SK-N-SH treated with all-trans-retinoic acid at 6 μM for 48 hours (cell line): Measurements from ENCODE around the gene IPPK.

Source experiments
- ATAC-seq: fragments of 200-7000 bp; cut with Tn5 transposase; 3 replicates; pipeline ENCODE4 v1.9.1; 2020; ENCODE audit warnings: mild to moderate bottlenecking, moderate library complexity
- ARNTL ChIP-seq: fragments of 450-650 bp; formaldehyde crosslinking; IDR thresholded peaks from 2 replicates; pipeline ENCODE4 v1.5.0; 2020; ENCODE audit warnings: low read depth, mild to moderate bottlenecking, moderate library complexity, borderline replicate concordance
- BACH2 ChIP-seq: fragments of 250-450 bp; sonication (Bioruptor Pico); IDR thresholded peaks from 2 replicates; pipeline ENCODE4 v1.9.0; 2021; ENCODE audit warnings: mild to moderate bottlenecking, borderline replicate concordance
- CSDC2 ChIP-seq: fragments of 250-450 bp; sonication (Bioruptor Pico); IDR thresholded peaks from 2 replicates; pipeline ENCODE4 v1.5.0; 2020; ENCODE audit warnings: mild to moderate bottlenecking, moderate library complexity
- ESRRG ChIP-seq: fragments of 250-450 bp; sonication (Bioruptor Pico); IDR thresholded peaks from 2 replicates; pipeline ENCODE4 v1.6.1; 2021; ENCODE audit warnings: mild to moderate bottlenecking
- GLIS3 ChIP-seq: fragments of 250-450 bp; sonication (Bioruptor Pico); IDR thresholded peaks from 2 replicates; pipeline ENCODE4 v1.5.0; 2020; ENCODE audit warnings: mild to moderate bottlenecking, moderate library complexity
- ISL1 ChIP-seq: fragments of 250-450 bp; sonication (Bioruptor Pico); IDR thresholded peaks from 2 replicates; pipeline ENCODE4 v2.1.2; 2022; ENCODE audit warnings: mild to moderate bottlenecking, moderate library complexity
- OSR1 ChIP-seq: fragments of 250-450 bp; sonication (Bioruptor Pico); IDR thresholded peaks from 2 replicates; pipeline ENCODE4 v1.8.0; 2022; ENCODE audit warnings: moderate library complexity, mild to moderate bottlenecking, inconsistent platforms
- POU6F1 ChIP-seq: fragments of 250-450 bp; sonication (Bioruptor Pico); IDR thresholded peaks from 2 replicates; pipeline ENCODE4 v1.8.0; 2021; ENCODE audit warnings: low read depth, mild to moderate bottlenecking, moderate library complexity, borderline replicate concordance
- PPARA ChIP-seq: fragments of 250-450 bp; sonication (Bioruptor Pico); IDR thresholded peaks from 2 replicates; pipeline ENCODE4 v1.5.0; 2020; ENCODE audit warnings: mild to moderate bottlenecking, borderline replicate concordance
- RARB ChIP-seq: fragments of 250-450 bp; sonication (Bioruptor Pico); IDR thresholded peaks from 2 replicates; pipeline ENCODE4 v1.8.0; 2021; ENCODE audit warnings: mild to moderate bottlenecking, moderate library complexity
- TCF4 ChIP-seq: fragments of 250-450 bp; sonication (Bioruptor Pico); IDR thresholded peaks from 2 replicates; pipeline ENCODE4 v1.8.0; 2021; ENCODE audit warnings: mild to moderate bottlenecking, moderate library complexity, borderline replicate concordance
- TOX ChIP-seq: fragments of 250-450 bp; sonication (Bioruptor Pico); IDR thresholded peaks from 2 replicates; pipeline ENCODE4 v1.8.0; 2021; ENCODE audit warnings: mild to moderate bottlenecking, moderate library complexity, borderline replicate concordance
- ZC3H10 ChIP-seq: fragments of 250-450 bp; sonication (Bioruptor Pico); IDR thresholded peaks from 2 replicates; pipeline ENCODE4 v1.5.1; 2021; ENCODE audit warnings: mild to moderate bottlenecking, moderate library complexity
- ZFP3 ChIP-seq: fragments of 250-450 bp; sonication (Bioruptor Pico); IDR thresholded peaks from 2 replicates; pipeline ENCODE4 v1.5.0; 2020; ENCODE audit warnings: mild to moderate bottlenecking, moderate library complexity
- ZFP30 ChIP-seq: fragments of 450-650 bp; formaldehyde crosslinking; IDR thresholded peaks from 2 replicates; pipeline ENCODE4 v1.5.0; 2022; ENCODE audit warnings: mild to moderate bottlenecking, moderate library complexity
- ZNF70 ChIP-seq: fragments of 450-650 bp; formaldehyde crosslinking; IDR thresholded peaks from 2 replicates; pipeline ENCODE4 v1.5.0; 2020; ENCODE audit warnings: mild to moderate bottlenecking, moderate library complexity
- ZNF8 ChIP-seq: fragments of 450-650 bp; formaldehyde crosslinking; IDR thresholded peaks from 2 replicates; pipeline ENCODE4 v1.5.0; 2020; ENCODE audit warnings: mild to moderate bottlenecking, moderate library complexity
- TF ChIP-seq, protein P1 (sequence below): fragments of 250-450 bp; sonication (Bioruptor Pico); IDR thresholded peaks from 2 replicates; pipeline ENCODE4 v1.5.0; 2020; ENCODE audit warnings: mild to moderate bottlenecking, moderate library complexity
- TF ChIP-seq, protein P2 (sequence below): fragments of 250-450 bp; sonication (Bioruptor Pico); IDR thresholded peaks from 2 replicates; pipeline ENCODE4 v1.5.1; 2021; ENCODE audit warnings: mild to moderate bottlenecking, moderate library complexity
- TF ChIP-seq, protein P3 (sequence below): fragments of 250-450 bp; sonication (Bioruptor Pico); IDR thresholded peaks from 2 replicates; pipeline ENCODE4 v1.8.0; 2020; ENCODE audit warnings: mild to moderate bottlenecking, moderate library complexity, borderline replicate concordance
- TF ChIP-seq, protein P4 (sequence below): fragments of 250-450 bp; sonication (Bioruptor Pico); IDR thresholded peaks from 2 replicates; pipeline ENCODE4 v1.5.1; 2020; ENCODE audit warnings: low read depth, mild to moderate bottlenecking, moderate library complexity

The IPPK gene

DNA sequence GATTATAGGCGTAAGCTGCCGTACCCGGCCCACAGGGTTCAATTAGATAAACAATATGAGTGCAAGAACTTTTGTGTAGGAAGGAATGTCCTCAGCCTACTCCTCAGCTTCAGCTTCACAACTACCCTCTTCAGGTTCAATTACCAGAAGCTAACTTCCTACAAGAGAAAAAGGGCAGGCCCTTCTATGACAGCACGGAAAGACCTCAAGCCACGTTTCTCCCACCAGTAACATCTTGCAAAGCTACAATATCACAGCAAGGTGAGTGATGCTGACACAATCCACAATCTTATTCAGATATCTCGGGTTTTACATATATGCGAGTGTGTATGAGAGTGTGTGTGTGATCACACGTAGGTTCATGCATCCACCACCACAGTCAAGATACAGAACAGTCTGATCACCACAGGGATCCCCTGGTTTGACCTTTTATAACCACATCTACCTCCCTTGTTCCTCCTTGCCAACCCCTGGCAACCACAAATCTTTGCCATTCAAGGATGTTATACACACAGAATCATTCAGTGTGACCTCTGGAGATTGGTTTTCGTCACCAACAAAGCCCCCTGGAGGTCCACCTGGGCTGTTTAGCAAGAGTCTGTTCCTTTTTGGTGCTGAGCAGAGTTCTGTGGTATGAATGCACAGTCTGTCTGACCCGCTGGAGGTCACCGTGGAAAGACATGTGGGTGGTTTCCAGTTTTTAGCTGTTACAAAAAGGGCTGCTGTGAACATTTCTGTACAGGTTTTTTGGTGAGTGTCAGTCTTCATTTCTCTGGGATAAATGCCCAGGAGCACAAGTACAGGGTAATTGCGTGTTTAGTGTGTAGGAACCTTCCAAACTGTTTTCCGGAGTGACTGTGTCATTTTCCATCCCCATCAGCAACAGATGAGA lies 38.2 kb downstream of the IPPK start:
- no peak for TF ChIP-seq BACH2 (CRISPR knock-in tag)
- no peak for TF ChIP-seq TCF4 (CRISPR knock-in tag)
- TF ChIP-seq ZNF8 (CRISPR knock-in tag), result no peak
- TF ChIP-seq, protein P1, sequence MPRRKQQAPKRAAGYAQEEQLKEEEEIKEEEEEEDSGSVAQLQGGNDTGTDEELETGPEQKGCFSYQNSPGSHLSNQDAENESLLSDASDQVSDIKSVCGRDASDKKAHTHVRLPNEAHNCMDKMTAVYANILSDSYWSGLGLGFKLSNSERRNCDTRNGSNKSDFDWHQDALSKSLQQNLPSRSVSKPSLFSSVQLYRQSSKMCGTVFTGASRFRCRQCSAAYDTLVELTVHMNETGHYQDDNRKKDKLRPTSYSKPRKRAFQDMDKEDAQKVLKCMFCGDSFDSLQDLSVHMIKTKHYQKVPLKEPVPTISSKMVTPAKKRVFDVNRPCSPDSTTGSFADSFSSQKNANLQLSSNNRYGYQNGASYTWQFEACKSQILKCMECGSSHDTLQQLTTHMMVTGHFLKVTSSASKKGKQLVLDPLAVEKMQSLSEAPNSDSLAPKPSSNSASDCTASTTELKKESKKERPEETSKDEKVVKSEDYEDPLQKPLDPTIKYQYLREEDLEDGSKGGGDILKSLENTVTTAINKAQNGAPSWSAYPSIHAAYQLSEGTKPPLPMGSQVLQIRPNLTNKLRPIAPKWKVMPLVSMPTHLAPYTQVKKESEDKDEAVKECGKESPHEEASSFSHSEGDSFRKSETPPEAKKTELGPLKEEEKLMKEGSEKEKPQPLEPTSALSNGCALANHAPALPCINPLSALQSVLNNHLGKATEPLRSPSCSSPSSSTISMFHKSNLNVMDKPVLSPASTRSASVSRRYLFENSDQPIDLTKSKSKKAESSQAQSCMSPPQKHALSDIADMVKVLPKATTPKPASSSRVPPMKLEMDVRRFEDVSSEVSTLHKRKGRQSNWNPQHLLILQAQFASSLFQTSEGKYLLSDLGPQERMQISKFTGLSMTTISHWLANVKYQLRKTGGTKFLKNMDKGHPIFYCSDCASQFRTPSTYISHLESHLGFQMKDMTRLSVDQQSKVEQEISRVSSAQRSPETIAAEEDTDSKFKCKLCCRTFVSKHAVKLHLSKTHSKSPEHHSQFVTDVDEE, result no peak
- no peak for TF ChIP-seq TOX (CRISPR knock-in tag)
- TF ChIP-seq, protein P2, sequence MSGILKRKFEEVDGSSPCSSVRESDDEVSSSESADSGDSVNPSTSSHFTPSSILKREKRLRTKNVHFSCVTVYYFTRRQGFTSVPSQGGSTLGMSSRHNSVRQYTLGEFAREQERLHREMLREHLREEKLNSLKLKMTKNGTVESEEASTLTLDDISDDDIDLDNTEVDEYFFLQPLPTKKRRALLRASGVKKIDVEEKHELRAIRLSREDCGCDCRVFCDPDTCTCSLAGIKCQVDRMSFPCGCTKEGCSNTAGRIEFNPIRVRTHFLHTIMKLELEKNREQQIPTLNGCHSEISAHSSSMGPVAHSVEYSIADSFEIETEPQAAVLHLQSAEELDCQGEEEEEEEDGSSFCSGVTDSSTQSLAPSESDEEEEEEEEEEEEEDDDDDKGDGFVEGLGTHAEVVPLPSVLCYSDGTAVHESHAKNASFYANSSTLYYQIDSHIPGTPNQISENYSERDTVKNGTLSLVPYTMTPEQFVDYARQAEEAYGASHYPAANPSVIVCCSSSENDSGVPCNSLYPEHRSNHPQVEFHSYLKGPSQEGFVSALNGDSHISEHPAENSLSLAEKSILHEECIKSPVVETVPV (CRISPR knock-in tag), result no peak
- TF ChIP-seq ISL1, result no peak
- no peak for TF ChIP-seq ZFP3
- TF ChIP-seq CSDC2 (CRISPR knock-in tag), result no peak
- no peak for TF ChIP-seq ARNTL (CRISPR knock-in tag)
- TF ChIP-seq, protein P3, sequence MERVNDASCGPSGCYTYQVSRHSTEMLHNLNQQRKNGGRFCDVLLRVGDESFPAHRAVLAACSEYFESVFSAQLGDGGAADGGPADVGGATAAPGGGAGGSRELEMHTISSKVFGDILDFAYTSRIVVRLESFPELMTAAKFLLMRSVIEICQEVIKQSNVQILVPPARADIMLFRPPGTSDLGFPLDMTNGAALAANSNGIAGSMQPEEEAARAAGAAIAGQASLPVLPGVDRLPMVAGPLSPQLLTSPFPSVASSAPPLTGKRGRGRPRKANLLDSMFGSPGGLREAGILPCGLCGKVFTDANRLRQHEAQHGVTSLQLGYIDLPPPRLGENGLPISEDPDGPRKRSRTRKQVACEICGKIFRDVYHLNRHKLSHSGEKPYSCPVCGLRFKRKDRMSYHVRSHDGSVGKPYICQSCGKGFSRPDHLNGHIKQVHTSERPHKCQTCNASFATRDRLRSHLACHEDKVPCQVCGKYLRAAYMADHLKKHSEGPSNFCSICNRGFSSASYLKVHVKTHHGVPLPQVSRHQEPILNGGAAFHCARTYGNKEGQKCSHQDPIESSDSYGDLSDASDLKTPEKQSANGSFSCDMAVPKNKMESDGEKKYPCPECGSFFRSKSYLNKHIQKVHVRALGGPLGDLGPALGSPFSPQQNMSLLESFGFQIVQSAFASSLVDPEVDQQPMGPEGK (CRISPR knock-in tag), result no peak
- no peak for ATAC-seq

- TF ChIP-seq BACH2 (CRISPR knock-in tag), result no peak
- TF ChIP-seq ZFP3, result no peak
- TF ChIP-seq, protein P2 (CRISPR knock-in tag), result no peak
- TF ChIP-seq ISL1, result no peak
- TF ChIP-seq POU6F1, result no peak
- TF ChIP-seq, protein P1, result no peak
- no peak for TF ChIP-seq ESRRG (CRISPR knock-in tag)
- no peak for TF ChIP-seq TCF4 (CRISPR knock-in tag)
- TF ChIP-seq ARNTL (CRISPR knock-in tag), result no peak
- no peak for TF ChIP-seq PPARA (CRISPR knock-in tag)
- TF ChIP-seq ZNF70 (CRISPR knock-in tag), result no peak
- no peak for TF ChIP-seq ZC3H10 (CRISPR knock-in tag)
- no peak for TF ChIP-seq ZFP30 (CRISPR knock-in tag)
- TF ChIP-seq, protein P4, sequence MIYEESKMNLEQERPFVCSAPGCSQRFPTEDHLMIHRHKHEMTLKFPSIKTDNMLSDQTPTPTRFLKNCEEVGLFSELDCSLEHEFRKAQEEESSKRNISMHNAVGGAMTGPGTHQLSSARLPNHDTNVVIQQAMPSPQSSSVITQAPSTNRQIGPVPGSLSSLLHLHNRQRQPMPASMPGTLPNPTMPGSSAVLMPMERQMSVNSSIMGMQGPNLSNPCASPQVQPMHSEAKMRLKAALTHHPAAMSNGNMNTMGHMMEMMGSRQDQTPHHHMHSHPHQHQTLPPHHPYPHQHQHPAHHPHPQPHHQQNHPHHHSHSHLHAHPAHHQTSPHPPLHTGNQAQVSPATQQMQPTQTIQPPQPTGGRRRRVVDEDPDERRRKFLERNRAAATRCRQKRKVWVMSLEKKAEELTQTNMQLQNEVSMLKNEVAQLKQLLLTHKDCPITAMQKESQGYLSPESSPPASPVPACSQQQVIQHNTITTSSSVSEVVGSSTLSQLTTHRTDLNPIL (CRISPR knock-in tag), result no peak
- TF ChIP-seq GLIS3 (CRISPR knock-in tag), result no peak
- TF ChIP-seq, protein P3 (CRISPR knock-in tag), result no peak
- TF ChIP-seq ZNF8 (CRISPR knock-in tag), result no peak
- TF ChIP-seq CSDC2 (CRISPR knock-in tag), result no peak
- TF ChIP-seq OSR1, result no peak
- no peak for TF ChIP-seq RARB (CRISPR knock-in tag)
- ATAC-seq, result no peak
These were observed 42.3 kb downstream of the IPPK start for GRCh38 chr9:92627651-92628050.
